GM18951 (cell line): ENCODE results near the gene DCAF17.

Experiments used
- POLR2A ChIP-seq: IDR thresholded peaks from 4 replicates; pipeline ENCODE4 v1.6.1; 2011; ENCODE audit warnings: mild to moderate bottlenecking; ENCODE audit not compliant: insufficient read length, insufficient read depth; ENCODE audit errors: extremely low read depth
- in situ Hi-C: fragments of 300-500 bp; cut with MboI; formaldehyde crosslinking; loops from one replicate; pipeline ENCODE4 v1.12.0; 2022; ENCODE audit warnings: low sequenced_read_pairs, mixed read lengths, inconsistent platforms; ENCODE audit not compliant: unreplicated experiment

The DCAF17 gene

DNA sequence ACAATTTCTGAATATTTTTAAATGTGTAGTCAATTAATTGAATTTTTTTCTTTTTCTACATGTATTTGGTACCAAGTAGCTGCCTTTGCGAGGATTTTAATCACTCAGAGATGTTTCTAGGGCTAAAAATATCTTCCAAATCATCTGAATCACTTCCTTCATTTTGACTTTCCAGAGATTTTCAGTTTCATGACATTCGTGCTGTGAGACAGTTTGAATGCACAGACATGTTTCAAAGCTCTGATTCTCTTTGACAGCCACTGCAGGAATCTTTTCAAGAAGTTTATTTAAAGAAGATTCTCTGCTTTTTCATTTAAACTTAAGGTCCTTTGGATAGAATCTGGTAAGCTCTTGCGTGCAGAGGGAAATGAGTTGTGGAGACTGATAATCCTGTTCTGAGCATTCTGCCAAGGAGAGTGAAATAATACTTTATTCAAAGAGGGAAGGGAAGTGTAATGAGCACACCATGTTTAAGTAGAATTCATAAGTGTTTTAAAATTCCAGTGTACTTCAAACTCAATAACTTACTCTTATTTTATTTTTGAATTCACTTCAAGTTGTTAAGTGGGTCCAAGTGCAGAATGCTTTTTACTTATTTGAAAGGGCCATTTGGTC is 97.9 kb downstream of the DCAF17 start:
- TF ChIP-seq POLR2A, result no peak
- in situ Hi-C loops, result no loop called here

DNA sequence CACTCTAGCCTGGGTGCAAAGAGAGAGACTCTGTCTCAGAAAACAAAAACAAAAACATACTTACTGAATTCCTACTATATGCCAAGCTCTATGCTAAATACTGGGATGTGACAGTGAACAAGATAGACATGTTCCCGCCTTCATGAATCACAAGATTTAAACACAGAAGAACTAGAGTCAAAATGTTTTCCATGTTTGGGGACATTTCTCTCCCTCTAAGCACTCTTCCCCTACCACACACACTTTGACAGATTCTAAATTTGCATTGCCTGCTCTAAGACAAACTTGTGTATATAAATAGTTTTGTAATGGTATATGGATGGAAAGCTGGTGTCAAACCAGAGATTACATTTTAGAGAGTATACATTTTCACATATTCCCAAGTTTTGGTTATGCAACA is 99.3 kb downstream of the DCAF17 start:
- in situ Hi-C loops, result no loop called here
- TF ChIP-seq POLR2A, result no peak
